HCT116 (cell line): Measurements from ENCODE around the gene ARSI. TPM values are rescaled to one million over a fixed set of nuclear protein-coding genes. Genes with fewer than 3 reads are reported as not detected.

ENCODE experiments used
- ATAC-seq: fragments of 200-7000 bp; cut with Tn5 transposase; 2 replicates; pipeline ENCODE4 v1.9.1; 2020; ENCODE audit warnings: mild to moderate bottlenecking, moderate library complexity
- BruUV-seq: library from RNA; stranded (reverse); fragments of 400-500 nt; replicated peaks from 2 replicates; lab custom pipeline; 2021; lab: Mats Ljungman, UMichigan
- CTCF ChIA-PET: fragments of 300-600 bp; sonication (Branson Sonifier 250); formaldehyde crosslinking; loops from one replicate; lab custom pipeline; 2021; ENCODE audit warnings: antibody characterized with exemption; lab: Charles Lee
- POLR2A ChIA-PET: fragments of 300-600, 350-600 bp; sonication (Branson Sonifier 250); formaldehyde crosslinking; loops from one replicate; lab custom pipeline; 2021; ENCODE audit warnings: antibody characterized with exemption; lab: Charles Lee
- RAD21 ChIA-PET, 2 experiments: fragments of 300-600 bp; sonication (Branson Sonifier 250); formaldehyde crosslinking; loops; one replicate each; lab custom pipeline; 2023; ENCODE audit warnings: low total read pairs in 2 of 2; ENCODE audit not compliant: uncharacterized antibody in 2 of 2, unreplicated experiment in 2 of 2, low non-redundant PET in 1 of 2; lab: Charles Lee
- DNase-seq: peaks from one replicate; pipeline ENCODE4 v3.0.0-alpha.2; 2010; ENCODE audit warnings: low read depth, low spot score
- H2AFZ ChIP-seq: fragments of 200-600 bp; shearing (Covaris generic), sonication (generic); 2 replicates; pipeline ENCODE4 v1.6.1; 2017; ENCODE audit warnings: low read depth, mixed run types, mixed read lengths, antibody characterized with exemption, low read length; ENCODE audit not compliant: poor library complexity, severe bottlenecking
- H3K27ac ChIP-seq: 2 replicates; pipeline ENCODE4 v1.5.1; 2012; ENCODE audit warnings: low read depth, low read length
- H3K27me3 ChIP-seq: fragments of 200-600 bp; sonication (generic); 2 replicates; pipeline ENCODE4 v1.6.1; 2016; ENCODE audit warnings: mixed run types, low read length, mixed read lengths; ENCODE audit not compliant: insufficient read depth
- H3K36me3 ChIP-seq, 2 experiments: fragments of 200-500 bp in 1 of 2; fragments of 200-600 bp in 1 of 2; sonication (Bioruptor generic) in 1 of 2; sonication (generic) in 1 of 2; 2 replicates each; pipeline versions ENCODE4 v1.5.1 to v1.6.1; 2014 to 2016; ENCODE audit warnings: low read length in 2 of 2, inconsistent platforms in 1 of 2, mixed read lengths in 1 of 2, mixed run types in 1 of 2; ENCODE audit not compliant: insufficient read depth in 2 of 2, control insufficient read depth in 1 of 2
- H3K4me1 ChIP-seq, 2 experiments: fragments of 200-600 bp in 1 of 2; sonication (generic) in 1 of 2; 2 replicates each; pipeline versions ENCODE4 v1.5.1 to v1.6.1; 2012 to 2017; ENCODE audit warnings: low read length in 2 of 2, inconsistent platforms in 1 of 2, mild to moderate bottlenecking in 1 of 2, mixed read lengths in 1 of 2, mixed run types in 1 of 2, moderate library complexity in 1 of 2; ENCODE audit not compliant: insufficient read depth in 2 of 2, control insufficient read depth in 1 of 2
- H3K4me2 ChIP-seq: fragments of 200-600 bp; sonication (generic); 2 replicates; pipeline ENCODE4 v1.6.1; 2017; ENCODE audit warnings: mixed run types, low read length, mixed read lengths
- H3K4me3 ChIP-seq, 2 experiments: fragments of 200-600 bp in 1 of 2; sonication (generic) in 1 of 2; replicated peaks in 1 of 2; 2 replicates each; pipeline ENCODE4 v1.5.1; 2011 to 2016; ENCODE audit warnings: low read length in 2 of 2, control low read depth in 1 of 2, low read depth in 1 of 2, mild to moderate bottlenecking in 1 of 2, mixed read lengths in 1 of 2, mixed run types in 1 of 2
- H3K79me2 ChIP-seq: fragments of 200-600 bp; sonication (generic); 2 replicates; pipeline ENCODE4 v1.6.1; 2017; ENCODE audit warnings: mild to moderate bottlenecking, mixed run types, low read length, moderate library complexity, mixed read lengths; ENCODE audit not compliant: insufficient read depth
- H3K9ac ChIP-seq: fragments of 200-600 bp; sonication (generic); 2 replicates; pipeline ENCODE4 v1.6.1; 2016; ENCODE audit warnings: low read length, mixed read lengths
- H3K9me2 ChIP-seq: fragments of 200-600 bp; sonication (generic), shearing (Covaris generic); 2 replicates; pipeline ENCODE4 v1.6.1; 2017; ENCODE audit warnings: mixed run types, mild to moderate bottlenecking, moderate library complexity; ENCODE audit not compliant: insufficient read depth
- H3K9me3 ChIP-seq, 2 experiments: fragments of 200-500 bp in 1 of 2; fragments of 200-600 bp in 1 of 2; sonication (Bioruptor generic) in 1 of 2; sonication (generic) in 1 of 2; 2 replicates each; pipeline ENCODE4 v1.6.1; 2014 to 2017; ENCODE audit warnings: low read length in 2 of 2, mixed read lengths in 2 of 2, inconsistent platforms in 1 of 2, low read depth in 1 of 2, mild to moderate bottlenecking in 1 of 2, mixed run types in 1 of 2, moderate library complexity in 1 of 2; ENCODE audit not compliant: control insufficient read depth in 1 of 2, insufficient read depth in 1 of 2
- H4K20me1 ChIP-seq: fragments of 200-600 bp; sonication (generic), shearing (Covaris generic); 2 replicates; pipeline ENCODE4 v1.6.1; 2017; ENCODE audit warnings: mixed run types, mild to moderate bottlenecking, moderate library complexity; ENCODE audit not compliant: insufficient read depth
- CEBPB ChIP-seq: IDR thresholded peaks from 2 replicates; pipeline ENCODE4 v1.6.1; 2012; ENCODE audit warnings: low read depth
- POLR2A ChIP-seq: IDR thresholded peaks from 2 replicates; pipeline ENCODE4 v1.7.0; 2011; ENCODE audit warnings: borderline replicate concordance; ENCODE audit not compliant: insufficient read depth, insufficient read length; ENCODE audit errors: extremely low read depth
- POLR2AphosphoS5 ChIP-seq: IDR thresholded peaks from 2 replicates; pipeline ENCODE4 v1.6.1; 2011; ENCODE audit warnings: mild to moderate bottlenecking, low read depth, low read length, moderate library complexity
- RAD21 ChIP-seq: IDR thresholded peaks from 2 replicates; pipeline ENCODE4 v1.6.1; 2012; ENCODE audit warnings: low read depth, mild to moderate bottlenecking
- SIN3A ChIP-seq: IDR thresholded peaks from 2 replicates; pipeline ENCODE4 v1.6.1; 2012; ENCODE audit warnings: low read depth
- SRF ChIP-seq: IDR thresholded peaks from 2 replicates; pipeline ENCODE4 v1.6.1; 2012; ENCODE audit warnings: low read depth
- YY1 ChIP-seq: IDR thresholded peaks from 2 replicates; pipeline ENCODE4 v1.6.1; 2011; ENCODE audit warnings: low read length, low read depth, moderate library complexity, mild to moderate bottlenecking; ENCODE audit not compliant: insufficient replicate concordance; ENCODE audit errors: extremely low read depth
- ZFX ChIP-seq: fragments of 450-650 bp; IDR thresholded peaks from 2 replicates; pipeline ENCODE4 v1.6.1; 2017
- ZNF274 ChIP-seq: fragments of 200-500 bp; sonication (Bioruptor generic); IDR thresholded peaks from 2 replicates; pipeline ENCODE4 v1.6.1; 2014; ENCODE audit warnings: mild to moderate bottlenecking, low read depth, low read length, inconsistent platforms
- intact Hi-C: fragments of 100-400 bp; cut with micrococcal nuclease; formaldehyde crosslinking; loops from 2 replicates; pipeline ENCODE4 v1.10.0; 2022
- total RNA-seq: library from RNA; stranded (reverse); gene quantifications from one replicate; pipeline ENCODE4 v1.2.1, GENCODE V29; 2021; ENCODE audit not compliant: unreplicated experiment
- TF ChIP-seq, protein P1 (sequence below), 3 experiments: fragments of 200-600 bp in 1 of 3; sonication (generic) in 1 of 3; IDR thresholded peaks in 2 of 3; conservative IDR thresholded peaks in 1 of 3; 2 replicates each; pipeline ENCODE4 v1.5.1; 2012 to 2017; ENCODE audit warnings: low read depth in 2 of 3, low read length in 2 of 3, antibody characterized with exemption in 1 of 3, borderline replicate concordance in 1 of 3, control low read depth in 1 of 3, mild to moderate bottlenecking in 1 of 3, mixed read lengths in 1 of 3, mixed run types in 1 of 3, moderate library complexity in 1 of 3; ENCODE audit not compliant: insufficient read depth in 1 of 3
- TF ChIP-seq, protein P2 (sequence below): IDR thresholded peaks from 2 replicates; pipeline ENCODE4 v1.6.1; 2012; ENCODE audit warnings: low read depth
- TF ChIP-seq, protein P3 (sequence below): IDR thresholded peaks from 2 replicates; pipeline ENCODE4 v1.6.1; 2012

Gene ARSI
- total RNA-seq, 1 experiment from 2014 or later, result 0.07 TPM

- intact Hi-C loops, result no loop called here
- H3K79me2 ChIP-seq, result no peaks in the 10 kb centered on the region
- no peaks in the 10 kb centered on the region for H3K9me2 ChIP-seq
- CTCF ChIA-PET, result no interaction called here
- no peaks in the 10 kb centered on the region for H4K20me1 ChIP-seq
- no peak overlapping the region for H2AFZ ChIP-seq
- H3K4me2 ChIP-seq, result no peak overlapping the region
- POLR2A ChIA-PET, result no interaction called here
- no peaks in the 10 kb centered on the region for H3K36me3 ChIP-seq
- TF ChIP-seq RAD21 (no peak), ZNF274 (no peak), CEBPB (no peak), SIN3A (no peak), POLR2A (no peak), ZFX (no peak), POLR2AphosphoS5 (no peak), YY1 (no peak), SRF (no peak)
- TF ChIP-seq, protein P1, sequence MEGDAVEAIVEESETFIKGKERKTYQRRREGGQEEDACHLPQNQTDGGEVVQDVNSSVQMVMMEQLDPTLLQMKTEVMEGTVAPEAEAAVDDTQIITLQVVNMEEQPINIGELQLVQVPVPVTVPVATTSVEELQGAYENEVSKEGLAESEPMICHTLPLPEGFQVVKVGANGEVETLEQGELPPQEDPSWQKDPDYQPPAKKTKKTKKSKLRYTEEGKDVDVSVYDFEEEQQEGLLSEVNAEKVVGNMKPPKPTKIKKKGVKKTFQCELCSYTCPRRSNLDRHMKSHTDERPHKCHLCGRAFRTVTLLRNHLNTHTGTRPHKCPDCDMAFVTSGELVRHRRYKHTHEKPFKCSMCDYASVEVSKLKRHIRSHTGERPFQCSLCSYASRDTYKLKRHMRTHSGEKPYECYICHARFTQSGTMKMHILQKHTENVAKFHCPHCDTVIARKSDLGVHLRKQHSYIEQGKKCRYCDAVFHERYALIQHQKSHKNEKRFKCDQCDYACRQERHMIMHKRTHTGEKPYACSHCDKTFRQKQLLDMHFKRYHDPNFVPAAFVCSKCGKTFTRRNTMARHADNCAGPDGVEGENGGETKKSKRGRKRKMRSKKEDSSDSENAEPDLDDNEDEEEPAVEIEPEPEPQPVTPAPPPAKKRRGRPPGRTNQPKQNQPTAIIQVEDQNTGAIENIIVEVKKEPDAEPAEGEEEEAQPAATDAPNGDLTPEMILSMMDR (IDR thresholded peaks at IDR 0.05 in 2 of 3, conservative IDR thresholded peaks at IDR 0.05 in 1 of 3; ENCODE audit: borderline replicate concordance in 1 of 3, insufficient read depth in 1 of 3, low read depth in 2 of 3, low read length in 2 of 3), result no peak
- TF ChIP-seq, protein P2, sequence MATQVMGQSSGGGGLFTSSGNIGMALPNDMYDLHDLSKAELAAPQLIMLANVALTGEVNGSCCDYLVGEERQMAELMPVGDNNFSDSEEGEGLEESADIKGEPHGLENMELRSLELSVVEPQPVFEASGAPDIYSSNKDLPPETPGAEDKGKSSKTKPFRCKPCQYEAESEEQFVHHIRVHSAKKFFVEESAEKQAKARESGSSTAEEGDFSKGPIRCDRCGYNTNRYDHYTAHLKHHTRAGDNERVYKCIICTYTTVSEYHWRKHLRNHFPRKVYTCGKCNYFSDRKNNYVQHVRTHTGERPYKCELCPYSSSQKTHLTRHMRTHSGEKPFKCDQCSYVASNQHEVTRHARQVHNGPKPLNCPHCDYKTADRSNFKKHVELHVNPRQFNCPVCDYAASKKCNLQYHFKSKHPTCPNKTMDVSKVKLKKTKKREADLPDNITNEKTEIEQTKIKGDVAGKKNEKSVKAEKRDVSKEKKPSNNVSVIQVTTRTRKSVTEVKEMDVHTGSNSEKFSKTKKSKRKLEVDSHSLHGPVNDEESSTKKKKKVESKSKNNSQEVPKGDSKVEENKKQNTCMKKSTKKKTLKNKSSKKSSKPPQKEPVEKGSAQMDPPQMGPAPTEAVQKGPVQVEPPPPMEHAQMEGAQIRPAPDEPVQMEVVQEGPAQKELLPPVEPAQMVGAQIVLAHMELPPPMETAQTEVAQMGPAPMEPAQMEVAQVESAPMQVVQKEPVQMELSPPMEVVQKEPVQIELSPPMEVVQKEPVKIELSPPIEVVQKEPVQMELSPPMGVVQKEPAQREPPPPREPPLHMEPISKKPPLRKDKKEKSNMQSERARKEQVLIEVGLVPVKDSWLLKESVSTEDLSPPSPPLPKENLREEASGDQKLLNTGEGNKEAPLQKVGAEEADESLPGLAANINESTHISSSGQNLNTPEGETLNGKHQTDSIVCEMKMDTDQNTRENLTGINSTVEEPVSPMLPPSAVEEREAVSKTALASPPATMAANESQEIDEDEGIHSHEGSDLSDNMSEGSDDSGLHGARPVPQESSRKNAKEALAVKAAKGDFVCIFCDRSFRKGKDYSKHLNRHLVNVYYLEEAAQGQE, result no peak
- TF ChIP-seq, protein P3, sequence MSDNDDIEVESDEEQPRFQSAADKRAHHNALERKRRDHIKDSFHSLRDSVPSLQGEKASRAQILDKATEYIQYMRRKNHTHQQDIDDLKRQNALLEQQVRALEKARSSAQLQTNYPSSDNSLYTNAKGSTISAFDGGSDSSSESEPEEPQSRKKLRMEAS, result no peak
- no TSS peak for BruUV-seq
- no peaks in the 10 kb centered on the region for H3K9me3 ChIP-seq
- H3K4me1 ChIP-seq, result no peaks in the 10 kb centered on the region
- RAD21 ChIA-PET, result no interaction called here
- H3K9ac ChIP-seq, result no peak overlapping the region
- H3K27ac ChIP-seq, result no peak overlapping the region
- no peak overlapping the region for H3K4me3 ChIP-seq
- no peak for ATAC-seq
- H3K27me3 ChIP-seq, result peaks cover 3% of the 10 kb centered on the region; the same call in 1 of the 2 replicates
- DNase-seq, result no peak
Measured at GRCh38 chr5:150288361-150288760, 14.3 kb downstream of the ARSI start.
